Measurements from ENCODE around the gene ASTN1. TPM values are rescaled to one million over a fixed set of nuclear protein-coding genes. Genes with fewer than 3 reads are reported as not detected.

The ASTN1 gene
- total RNA-seq, 4 donors from 2014 or later = 0.11 to 0.33 (median 0.19) TPM

DNA sequence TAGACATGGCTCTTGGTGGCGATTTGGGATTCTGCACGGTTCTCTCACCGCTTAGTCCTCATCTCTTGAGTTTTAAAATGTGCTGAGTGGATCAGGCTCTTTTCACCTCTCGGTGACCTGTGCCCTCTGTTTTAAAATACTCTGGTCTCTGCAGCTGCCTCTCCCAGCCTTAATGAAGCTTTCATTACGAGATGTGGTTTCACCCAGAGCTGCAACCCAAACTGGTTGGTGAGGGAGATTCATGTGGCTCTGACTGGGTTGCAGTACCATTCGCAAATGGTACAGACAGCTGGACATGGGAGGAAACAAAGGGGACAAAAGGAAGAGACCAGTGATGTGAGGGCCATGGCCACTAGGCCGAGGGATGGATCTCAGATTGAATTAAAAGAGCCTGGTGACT, 258.9 kb downstream of the ASTN1 start:
- 86 to 93% methylated on average over 7 of the region's 7 CpGs for WGBS, 2 donors
- no peak overlapping the region for H3K27ac ChIP-seq
- no peak for DNase-seq
- H3K4me3 ChIP-seq (replicated peaks in 1 of 3) = no peak overlapping the region
- H3K4me1 ChIP-seq = no peaks in the 10 kb centered on the region
- TF ChIP-seq, protein P1, sequence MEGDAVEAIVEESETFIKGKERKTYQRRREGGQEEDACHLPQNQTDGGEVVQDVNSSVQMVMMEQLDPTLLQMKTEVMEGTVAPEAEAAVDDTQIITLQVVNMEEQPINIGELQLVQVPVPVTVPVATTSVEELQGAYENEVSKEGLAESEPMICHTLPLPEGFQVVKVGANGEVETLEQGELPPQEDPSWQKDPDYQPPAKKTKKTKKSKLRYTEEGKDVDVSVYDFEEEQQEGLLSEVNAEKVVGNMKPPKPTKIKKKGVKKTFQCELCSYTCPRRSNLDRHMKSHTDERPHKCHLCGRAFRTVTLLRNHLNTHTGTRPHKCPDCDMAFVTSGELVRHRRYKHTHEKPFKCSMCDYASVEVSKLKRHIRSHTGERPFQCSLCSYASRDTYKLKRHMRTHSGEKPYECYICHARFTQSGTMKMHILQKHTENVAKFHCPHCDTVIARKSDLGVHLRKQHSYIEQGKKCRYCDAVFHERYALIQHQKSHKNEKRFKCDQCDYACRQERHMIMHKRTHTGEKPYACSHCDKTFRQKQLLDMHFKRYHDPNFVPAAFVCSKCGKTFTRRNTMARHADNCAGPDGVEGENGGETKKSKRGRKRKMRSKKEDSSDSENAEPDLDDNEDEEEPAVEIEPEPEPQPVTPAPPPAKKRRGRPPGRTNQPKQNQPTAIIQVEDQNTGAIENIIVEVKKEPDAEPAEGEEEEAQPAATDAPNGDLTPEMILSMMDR (IDR thresholded peaks at IDR 0.05) = no peak
- intact Hi-C loops (cut with DNase I) = no loop called here
- H3K9me3 ChIP-seq = no peaks in the 10 kb centered on the region
- H3K36me3 ChIP-seq = no peaks in the 10 kb centered on the region
- no peaks in the 10 kb centered on the region for H3K27me3 ChIP-seq

DNA sequence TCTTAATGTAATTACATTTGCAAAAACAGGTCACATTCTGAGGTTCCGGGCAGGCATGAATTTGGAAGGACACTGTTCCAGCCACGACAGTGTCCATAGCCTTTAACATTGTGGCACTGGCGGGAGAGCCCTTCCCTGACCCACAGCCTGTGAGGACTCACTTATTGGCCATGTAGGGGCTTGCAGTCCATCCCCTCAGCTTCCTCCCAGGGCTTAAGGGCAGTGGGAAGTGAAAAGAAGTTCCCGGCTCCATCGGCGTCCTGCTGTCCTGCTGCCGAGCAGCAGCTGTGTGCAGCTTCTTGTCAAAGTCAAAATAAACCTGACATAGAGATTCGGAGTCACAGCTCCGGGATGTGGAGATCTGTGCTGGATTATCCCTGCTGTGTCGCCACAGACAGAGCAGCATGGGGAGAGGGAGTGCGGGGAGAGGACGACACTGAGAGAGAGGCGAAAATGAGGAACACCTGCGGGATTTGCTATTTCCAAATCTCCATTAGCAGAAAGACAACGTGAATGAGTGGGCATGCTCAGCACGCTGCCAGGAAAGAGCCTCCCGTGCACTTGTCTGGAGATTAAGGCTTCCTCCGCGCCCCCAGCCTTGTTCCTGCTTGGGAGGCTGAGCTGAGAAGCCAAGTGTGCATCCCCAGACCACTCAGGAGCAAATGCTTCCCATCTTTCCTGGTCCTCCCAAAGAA, 260.3 kb downstream of the ASTN1 start:
- intact Hi-C loops (cut with DNase I) = no loop called here
- Histone ChIP-seq H3K9me3 (no peaks in the 10 kb centered on the region), H3K36me3 (no peaks in the 10 kb centered on the region), H3K27me3 (no peaks in the 10 kb centered on the region), H3K27ac (no peak overlapping the region), H3K4me3 (replicated peaks in 1 of 3) (no peak overlapping the region), H3K4me1 (no peaks in the 10 kb centered on the region)
- 16 to 28% methylated on average over 19 of the region's 19 CpGs for WGBS, 2 donors
- no peak for TF ChIP-seq POLR2A (IDR thresholded peaks at IDR 0.05)
- TF ChIP-seq, protein P1 (IDR thresholded peaks at IDR 0.05) = no peak
- DNase-seq = no peak

DNA sequence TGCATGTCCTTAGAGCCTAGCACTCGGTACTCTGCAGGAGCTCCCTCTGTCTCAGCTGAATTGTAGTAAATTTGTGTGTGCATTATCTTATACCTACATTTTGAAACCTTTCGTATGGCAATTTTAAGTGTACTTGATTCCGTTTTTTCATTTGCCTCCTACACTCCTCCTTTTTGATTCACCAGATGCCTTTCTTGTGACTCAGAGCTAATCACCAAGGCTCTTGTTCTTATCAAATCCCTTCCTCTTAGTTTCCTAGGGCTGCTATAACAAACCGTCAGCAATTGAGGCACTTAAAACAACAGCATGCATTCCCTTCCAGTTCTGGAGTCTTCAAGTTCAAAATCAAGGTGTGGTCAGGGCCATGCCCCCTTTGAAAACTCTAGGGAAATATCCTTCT, 261.0 kb downstream of the ASTN1 start:
- Histone ChIP-seq H3K9me3 (no peaks in the 10 kb centered on the region), H3K4me1 (no peaks in the 10 kb centered on the region), H3K36me3 (no peaks in the 10 kb centered on the region), H3K27me3 (no peaks in the 10 kb centered on the region), H3K4me3 (replicated peaks in 1 of 3) (no peak overlapping the region), H3K27ac (no peak overlapping the region)
- intact Hi-C loops (cut with DNase I) = no loop called here
- WGBS, 2 donors = 66 to 68% methylated on average over 4 of the region's 4 CpGs
- DNase-seq = no peak
- TF ChIP-seq, protein P1 (IDR thresholded peaks at IDR 0.05) = no peak
- TF ChIP-seq POLR2A (IDR thresholded peaks at IDR 0.05) = no peak

DNA sequence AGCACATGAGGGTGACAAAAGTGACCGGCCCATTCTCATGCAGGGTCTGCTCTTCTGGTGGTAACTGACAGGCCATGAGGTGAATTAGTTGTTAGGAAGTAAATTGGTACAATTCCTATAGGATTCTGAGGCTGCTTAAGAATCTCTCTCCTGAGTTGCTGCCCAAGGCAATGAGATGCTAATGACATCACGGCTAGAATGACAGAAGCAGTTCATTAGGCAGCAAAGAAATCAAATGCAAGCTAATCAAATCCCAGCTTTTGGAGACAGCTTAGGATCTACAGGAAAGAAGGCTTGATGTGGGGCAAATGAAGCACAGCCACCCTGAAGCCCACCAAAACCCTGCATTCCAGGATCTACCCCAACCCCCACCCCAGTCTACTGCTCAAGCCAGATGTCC, 265.2 kb downstream of the ASTN1 start:
- intact Hi-C loops (cut with DNase I) = loop anchor here (5.0 kb wide), 1 partner anchor 283 kb away; no protein-coding TSS in a partner anchor

More for the DNA sequence above, 265.2 kb downstream of the ASTN1 start:
- Histone ChIP-seq H3K4me1 (peaks cover 0 to 4% of the 10 kb centered on the region in 2 donors), H3K9me3 (no peaks in the 10 kb centered on the region), H3K4me3 (replicated peaks in 1 of 3) (no peak overlapping the region), H3K36me3 (no peaks in the 10 kb centered on the region), H3K27me3 (no peaks in the 10 kb centered on the region), H3K27ac (no peak overlapping the region)
- 82 to 88% methylated on average over 2 of the region's 2 CpGs for WGBS, 2 donors
- DNase-seq = no peak
- TF ChIP-seq POLR2A (IDR thresholded peaks at IDR 0.05) = no peak
- TF ChIP-seq, protein P1 (IDR thresholded peaks at IDR 0.05) = no peak
